ENCODE data around the gene SH2D5.

The SH2D5 gene

DNA sequence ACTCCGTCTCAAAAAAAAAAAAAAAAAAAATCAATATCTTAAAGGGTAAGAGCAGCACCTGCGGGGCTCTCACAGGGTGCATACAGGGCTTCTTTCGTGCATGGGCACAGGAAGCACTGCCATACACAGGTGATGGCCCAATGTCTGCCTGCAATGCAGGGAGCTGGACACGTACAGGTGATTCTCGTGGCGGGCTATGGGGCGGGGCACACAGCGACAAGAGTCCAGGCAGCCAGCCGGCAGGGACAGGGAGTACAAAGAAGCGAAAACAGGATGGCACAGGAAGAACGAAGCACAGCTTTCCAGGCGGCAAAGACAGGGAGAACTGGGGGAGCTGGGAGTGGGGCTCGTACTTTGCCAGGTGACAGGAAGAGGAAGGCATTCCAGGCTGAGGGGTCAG, 16.3 kb downstream of the SH2D5 start:
- TF ChIP-seq, protein P1, sequence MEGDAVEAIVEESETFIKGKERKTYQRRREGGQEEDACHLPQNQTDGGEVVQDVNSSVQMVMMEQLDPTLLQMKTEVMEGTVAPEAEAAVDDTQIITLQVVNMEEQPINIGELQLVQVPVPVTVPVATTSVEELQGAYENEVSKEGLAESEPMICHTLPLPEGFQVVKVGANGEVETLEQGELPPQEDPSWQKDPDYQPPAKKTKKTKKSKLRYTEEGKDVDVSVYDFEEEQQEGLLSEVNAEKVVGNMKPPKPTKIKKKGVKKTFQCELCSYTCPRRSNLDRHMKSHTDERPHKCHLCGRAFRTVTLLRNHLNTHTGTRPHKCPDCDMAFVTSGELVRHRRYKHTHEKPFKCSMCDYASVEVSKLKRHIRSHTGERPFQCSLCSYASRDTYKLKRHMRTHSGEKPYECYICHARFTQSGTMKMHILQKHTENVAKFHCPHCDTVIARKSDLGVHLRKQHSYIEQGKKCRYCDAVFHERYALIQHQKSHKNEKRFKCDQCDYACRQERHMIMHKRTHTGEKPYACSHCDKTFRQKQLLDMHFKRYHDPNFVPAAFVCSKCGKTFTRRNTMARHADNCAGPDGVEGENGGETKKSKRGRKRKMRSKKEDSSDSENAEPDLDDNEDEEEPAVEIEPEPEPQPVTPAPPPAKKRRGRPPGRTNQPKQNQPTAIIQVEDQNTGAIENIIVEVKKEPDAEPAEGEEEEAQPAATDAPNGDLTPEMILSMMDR (IDR thresholded peaks at IDR 0.05; ENCODE audit: control extremely low read depth, extremely low read depth, low read depth, missing control alignments): no peak
- POLR2A ChIA-PET: no interaction called here
- no peak for DNase-seq (ENCODE audit: extremely low spot score)
- CTCF ChIA-PET: interaction anchor here (1.1 to 6.1 kb wide), 3 partner anchors 18 to 479 kb away, joined by 3 to 41 read pairs (median 5); no protein-coding TSS in a partner anchor

DNA sequence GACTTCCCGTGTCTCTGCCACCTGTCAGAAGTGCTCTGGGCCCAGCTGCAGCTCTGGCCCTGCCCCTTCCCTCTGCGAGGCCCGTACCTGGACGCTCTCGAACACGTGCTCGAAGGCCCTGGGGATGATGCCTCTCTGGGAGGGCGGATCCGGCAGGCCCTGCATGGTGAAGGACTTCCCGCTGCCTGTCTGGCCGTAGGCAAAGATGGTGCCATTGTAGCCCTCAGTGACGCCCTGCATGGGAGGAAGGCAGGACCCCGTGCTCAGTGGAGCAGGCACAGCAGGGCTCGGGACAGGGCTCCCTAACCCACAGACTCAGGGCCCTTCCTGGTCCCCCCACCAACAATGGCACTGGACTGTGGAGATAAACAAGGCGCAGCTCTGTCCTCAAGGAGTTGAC, 17.1 kb downstream of the SH2D5 start:
- no peak for DNase-seq (ENCODE audit: extremely low spot score)
- TF ChIP-seq, protein P1 (IDR thresholded peaks at IDR 0.05; ENCODE audit: control extremely low read depth, extremely low read depth, low read depth, missing control alignments): no peak
- ChIA-PET CTCF (interaction anchor here (1.1 to 6.1 kb wide), 3 partner anchors 17 to 480 kb away, joined by 3 to 41 read pairs (median 5); no protein-coding TSS in a partner anchor), POLR2A (no interaction called here)

DNA sequence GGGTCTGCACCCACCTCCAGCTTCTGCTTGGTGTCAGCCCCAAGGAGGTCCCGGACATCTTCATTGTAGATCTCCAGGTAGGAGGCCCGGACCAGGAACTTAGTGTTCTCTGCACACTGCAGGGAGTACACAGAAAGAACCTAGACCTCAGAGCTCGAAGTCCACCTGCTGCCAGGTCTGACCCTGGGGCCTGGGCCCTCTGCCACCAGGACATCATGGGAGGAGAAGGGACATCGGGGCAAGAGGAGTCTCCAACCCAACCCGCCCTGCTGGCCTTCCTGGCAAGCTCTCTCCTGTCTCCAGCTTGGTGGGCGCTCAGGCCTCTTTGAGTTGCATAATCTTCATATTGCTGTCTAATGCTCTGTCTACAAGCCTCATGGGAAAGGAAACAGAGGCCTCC, 19.1 kb downstream of the SH2D5 start:
- ChIA-PET CTCF (interaction anchor here (1.0 to 2.6 kb wide), 3 partner anchors 17 to 18 kb away, joined by 4 to 9 read pairs (median 4); partner anchors contain the start of gene SH2D5), POLR2A (no interaction called here)
- DNase-seq (ENCODE audit: extremely low spot score): no peak
- TF ChIP-seq, protein P1 (IDR thresholded peaks at IDR 0.05; ENCODE audit: control extremely low read depth, extremely low read depth, low read depth, missing control alignments): no peak

DNA sequence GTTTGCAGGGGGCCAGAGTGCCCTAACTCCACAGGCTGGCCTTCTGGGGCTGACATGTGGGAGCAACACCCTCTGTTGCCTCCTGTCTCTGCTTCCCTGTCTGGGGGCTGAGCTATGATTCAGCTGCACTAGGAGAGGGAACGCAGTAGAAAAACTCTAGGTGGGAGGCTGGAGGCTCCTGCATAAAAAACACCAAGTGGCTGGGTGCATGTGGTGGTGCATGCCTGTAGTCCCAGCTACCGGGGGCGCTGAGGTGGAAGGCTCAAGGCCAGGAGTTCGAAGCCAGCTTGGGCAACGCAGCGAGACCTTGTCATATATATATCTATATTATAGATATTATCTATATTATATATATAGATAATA, 20.3 kb downstream of the SH2D5 start:
- TF ChIP-seq, protein P1 (IDR thresholded peaks at IDR 0.05; ENCODE audit: control extremely low read depth, extremely low read depth, low read depth, missing control alignments): no peak
- CTCF ChIA-PET: interaction anchor here (1.5 to 2.6 kb wide), 2 partner anchors 15 to 20 kb away, joined by 4 to 9 read pairs; partner anchors contain the start of gene SH2D5
- no peak for DNase-seq (ENCODE audit: extremely low spot score)
- POLR2A ChIA-PET: no interaction called here

DNA sequence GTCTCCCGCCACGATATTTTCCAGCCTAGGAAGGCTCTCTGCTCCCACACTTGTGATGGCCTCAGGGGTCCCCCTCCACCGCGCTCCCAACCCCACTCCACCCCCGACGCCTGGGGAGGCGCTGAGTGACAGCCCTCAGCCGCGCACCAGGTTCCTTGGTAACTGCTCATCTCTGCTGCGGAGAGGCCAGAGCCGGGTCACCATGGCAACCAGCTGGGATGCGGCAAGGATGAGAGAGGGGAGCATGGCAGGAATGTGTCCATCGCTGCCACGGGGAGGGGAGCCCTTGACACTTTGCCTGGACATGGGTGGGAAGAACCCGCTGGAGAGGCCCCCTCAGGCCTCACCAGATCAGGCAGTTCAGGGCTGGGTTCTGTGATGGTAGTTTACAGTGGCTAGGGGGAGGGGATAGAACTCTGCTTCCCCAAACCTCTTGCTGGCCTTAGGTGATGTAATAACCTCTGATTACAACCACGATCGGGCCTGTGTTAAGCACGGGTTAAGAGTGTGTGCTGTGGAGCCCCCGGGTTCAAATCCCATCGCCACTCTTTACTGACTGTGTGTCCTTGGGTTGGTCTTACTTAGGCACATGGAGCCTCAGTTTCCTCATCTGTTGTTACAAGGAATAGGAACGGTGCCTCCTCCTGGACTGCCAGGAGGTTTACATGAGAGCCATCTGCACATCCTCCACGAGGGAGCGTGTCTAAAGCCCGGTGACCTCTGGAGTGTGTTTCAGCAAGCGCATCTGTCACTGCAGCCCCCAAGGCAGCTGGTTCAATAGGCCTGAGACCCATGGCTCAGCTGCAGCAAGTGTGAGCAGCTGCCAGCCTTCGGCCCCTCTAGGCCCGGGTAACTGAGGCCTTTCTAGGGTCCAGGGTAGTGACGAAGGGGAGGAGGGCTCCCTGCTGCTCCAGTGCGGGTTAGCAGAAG, 21.0 kb downstream of the SH2D5 start:
- CTCF ChIA-PET: interaction anchor here (1.2 to 2.6 kb wide), 4 partner anchors 12 to 484 kb away, joined by 3 to 9 read pairs (median 4); partner anchors contain the start of gene SH2D5
- DNase-seq (ENCODE audit: extremely low spot score): no peak
- POLR2A ChIA-PET: no interaction called here
- TF ChIP-seq, protein P1 (IDR thresholded peaks at IDR 0.05; ENCODE audit: control extremely low read depth, extremely low read depth, low read depth, missing control alignments): no peak

DNA sequence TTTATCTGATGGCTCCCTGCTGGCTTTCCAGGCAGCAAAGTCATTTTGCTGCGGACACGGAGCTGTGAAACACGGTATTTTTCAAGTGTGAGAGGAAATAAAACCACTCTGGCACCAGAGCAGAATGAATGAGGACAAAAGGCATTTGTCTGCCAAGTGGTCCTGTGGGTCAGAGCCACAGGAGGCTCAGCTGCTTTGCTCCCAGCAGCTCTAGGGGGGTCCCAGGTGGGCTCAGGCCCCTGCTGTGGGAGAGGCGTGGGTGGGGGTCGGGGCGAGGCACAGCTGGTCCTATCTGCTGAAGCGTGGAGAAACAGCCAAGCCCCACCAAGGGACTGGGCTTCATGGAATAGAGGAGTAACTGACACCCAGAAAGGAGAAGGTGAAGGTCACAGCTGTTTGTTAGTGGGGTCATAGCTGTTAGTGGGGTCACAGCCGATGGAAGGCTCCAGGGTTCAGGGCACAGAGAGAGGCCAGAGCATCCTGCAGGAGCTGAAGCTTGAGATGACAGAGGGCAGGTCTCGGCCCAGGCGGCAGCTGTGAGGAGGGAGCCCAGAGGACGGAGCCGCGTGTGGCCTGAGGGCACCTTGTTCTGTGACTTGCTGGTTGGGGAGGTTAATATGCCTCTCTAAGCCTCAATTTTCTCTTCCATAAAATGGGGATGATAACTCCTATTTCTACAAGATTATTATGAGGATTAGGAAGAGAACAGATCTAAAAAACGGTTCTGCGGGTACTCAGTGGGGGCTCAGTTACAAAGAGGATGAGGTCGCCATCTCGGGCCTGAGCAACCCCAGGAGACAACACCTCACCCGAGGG, 21.8 kb downstream of the SH2D5 start:
- CTCF ChIA-PET: interaction anchor here (1.0 to 1.7 kb wide), 3 partner anchors 11 to 484 kb away, joined by 3 to 4 read pairs (median 3); no protein-coding TSS in a partner anchor
- DNase-seq (ENCODE audit: extremely low spot score): no peak
- TF ChIP-seq, protein P1 (IDR thresholded peaks at IDR 0.05; ENCODE audit: control extremely low read depth, extremely low read depth, low read depth, missing control alignments): no peak
- POLR2A ChIA-PET: no interaction called here

All from GM10248 (cell line).